K562 (cell line): Measurements from ENCODE around the gene DNAJB2. TPM values are rescaled to one million over a fixed set of nuclear protein-coding genes. Genes with fewer than 3 reads are reported as not detected.

Source experiments
- CREM ChIP-seq: IDR thresholded peaks from 2 replicates; pipeline ENCODE4 v1.6.1; 2014; ENCODE audit warnings: antibody characterized with exemption, low read depth
- CXXC5 ChIP-seq: fragments of 250-450 bp; sonication (Bioruptor Pico); IDR thresholded peaks from 2 replicates; pipeline ENCODE4 v1.8.0; 2022; ENCODE audit warnings: inconsistent platforms, mild to moderate bottlenecking, moderate library complexity
- ETS1 ChIP-seq: conservative IDR thresholded peaks from 2 replicates; pipeline ENCODE4 v1.6.1; 2011; ENCODE audit warnings: low read depth, mild to moderate bottlenecking, low read length; ENCODE audit not compliant: control insufficient read depth
- GTF2B ChIP-seq: IDR thresholded peaks from 2 replicates; pipeline ENCODE4 v1.6.1; 2011; ENCODE audit not compliant: insufficient read length; ENCODE audit errors: extremely low read depth
- HMG20B ChIP-seq: fragments of 250-450 bp; sonication (Bioruptor Pico); IDR thresholded peaks from 2 replicates; pipeline ENCODE4 v1.5.0; 2021; ENCODE audit warnings: mild to moderate bottlenecking
- MAZ ChIP-seq, 2 experiments: fragments of 450-650 bp in 1 of 2; sonication (generic) in 1 of 2; formaldehyde crosslinking; IDR thresholded peaks in 1 of 2; conservative IDR thresholded peaks in 1 of 2; 2 replicates each; pipeline versions ENCODE4 v1.4.0 to v1.5.0; 2020; ENCODE audit warnings: mild to moderate bottlenecking in 1 of 2, missing genetic modification reagents in 1 of 2
- MTA1 ChIP-seq: fragments of 450-650 bp; IDR thresholded peaks from 2 replicates; pipeline ENCODE4 v1.6.1; 2017; ENCODE audit warnings: borderline replicate concordance
- NCOA6 ChIP-seq: fragments of 450-650 bp; IDR thresholded peaks from 2 replicates; pipeline ENCODE4 v1.6.1; 2017; ENCODE audit warnings: mild to moderate bottlenecking
- SMAD2 ChIP-seq: fragments of 150-350 bp; IDR thresholded peaks from 2 replicates; pipeline ENCODE4 v1.6.1; 2014; ENCODE audit warnings: low read depth, mild to moderate bottlenecking, low read length
- SMARCA4 ChIP-seq: fragments of 450-650 bp; IDR thresholded peaks from 2 replicates; pipeline ENCODE4 v1.6.1; 2016
- SRF ChIP-seq, 2 experiments: fragments of 250-450, 450-650 bp in 1 of 2; sonication (Bioruptor Pico) in 1 of 2; sonication (generic) in 1 of 2; formaldehyde crosslinking; IDR thresholded peaks; 2 replicates each; pipeline versions ENCODE4 v1.5.0 to v1.5.1; 2020 to 2022; ENCODE audit warnings: mild to moderate bottlenecking in 1 of 2, missing genetic modification reagents in 1 of 2
- SRSF1 ChIP-seq: fragments of 200-400 bp; formaldehyde crosslinking; IDR thresholded peaks from 2 replicates; pipeline ENCODE4 v1.6.1; 2017; ENCODE audit warnings: mild to moderate bottlenecking, low read depth, low read length, moderate library complexity
- STAT6 ChIP-seq: sonication (generic); formaldehyde crosslinking; IDR thresholded peaks from 2 replicates; pipeline ENCODE4 v1.8.1; 2023; ENCODE audit warnings: mild to moderate bottlenecking, missing genetic modification reagents
- TAF9B ChIP-seq: fragments of 450-650 bp; IDR thresholded peaks from 2 replicates; pipeline ENCODE4 v1.6.1; 2018; ENCODE audit warnings: mild to moderate bottlenecking; ENCODE audit not compliant: partially characterized antibody
- TCFL5 ChIP-seq: fragments of 250-450 bp; sonication (Bioruptor Pico); conservative IDR thresholded peaks from 2 replicates; pipeline ENCODE4 v1.6.1; 2021; ENCODE audit warnings: mild to moderate bottlenecking, moderate library complexity, matching md5 sums
- TEAD1 ChIP-seq, 2 experiments: fragments of 450-650 bp in 1 of 2; sonication (generic) in 1 of 2; formaldehyde crosslinking; IDR thresholded peaks; 2 replicates each; pipeline versions ENCODE4 v1.4.0 to v1.8.0; 2020 to 2022; ENCODE audit warnings: mild to moderate bottlenecking in 2 of 2, missing genetic modification reagents in 1 of 2
- VEZF1 ChIP-seq: fragments of 200-800 bp; sonication (Bioruptor generic); IDR thresholded peaks from 2 replicates; pipeline ENCODE4 v1.6.1; 2017; ENCODE audit warnings: missing genetic modification characterization, missing compliant biosample characterization
- ZNF280A ChIP-seq: fragments of 450-650 bp; IDR thresholded peaks from 2 replicates; pipeline ENCODE4 v1.6.1; 2018; ENCODE audit warnings: mild to moderate bottlenecking, low read depth; ENCODE audit not compliant: partially characterized antibody
- ZNF707 ChIP-seq: fragments of 250-450 bp; sonication (Bioruptor Pico); conservative IDR thresholded peaks from 2 replicates; pipeline ENCODE4 v1.8.0; 2022; ENCODE audit warnings: inconsistent platforms, mild to moderate bottlenecking, moderate library complexity
- polyA plus RNA-seq, 8 experiments: library from polyadenylated mRNA; depleted of rRNA in 4 of 8; stranded (reverse) in 5 of 8; unstranded in 3 of 8; fragments of >200 nt; fragmentation: Nextera tagmentation in 2 of 8; fragmentation: Illumina TruSeq in 1 of 8; extraction: Ambion mirVana in 2 of 8; extraction: Trizol in 1 of 8; gene quantifications; 2 replicates each; pipeline versions ENCODE4 v1.2.1 to v1.2.3, GENCODE V29; 2011 to 2014; ENCODE audit warnings: inconsistent platforms in 1 of 8, missing spikeins in 1 of 8
- total RNA-seq, 7 experiments: library from RNA; depleted of rRNA in 6 of 7; stranded (reverse); fragments of >200 nt in 6 of 7; fragmentation: Illumina TruSeq in 2 of 7; extraction: Trizol in 2 of 7; gene quantifications; 2 replicates each; pipeline versions ENCODE4 v1.2.1 to v1.2.3, GENCODE V29; 2011 to 2021; ENCODE audit warnings: low replicate concordance in 1 of 7

Gene DNAJB2
- total and polyA plus RNA-seq, 9 of the 15 experiments (the other 6 are each of a cell fraction or from before 2014, with no cell fraction given): 0.08 to 3.0 (median 2.2) TPM; not detected in 1

GRCh38 chr2:219308142-219309101 lies 29.3 kb downstream of the DNAJB2 start (continued):
- TF ChIP-seq ETS1 (no peak), NCOA6 (peak; percentile 72), HMG20B (CRISPR knock-in tag) (no peak), TAF9B (no peak), MTA1 (no peak), ZNF280A (no peak), CXXC5 (CRISPR knock-in tag) (peak; percentile 48; the same call in 1 of the 2 replicates), SRF (CRISPR knock-in tag; IDR thresholded peaks at IDR 0.05) (peak in 1 of 2 experiments; percentile 81; a peak in 2 of 4 replicates), SMARCA4 (peak; percentile 65; the same call in 1 of the 2 replicates), GTF2B (no peak), MAZ (CRISPR knock-in tag; conservative IDR thresholded peaks at IDR 0.05 in 1 of 2, IDR thresholded peaks at IDR 0.05 in 1 of 2) (peak; percentile 45 to 82; a peak in 3 of 4 replicates), ZNF707 (CRISPR knock-in tag) (no peak), TCFL5 (CRISPR knock-in tag) (no peak), CREM (peak; percentile 60; the same call in 1 of the 2 replicates), SMAD2 (no peak), TEAD1 (CRISPR knock-in tag; IDR thresholded peaks at IDR 0.05) (no peak), SRSF1 (no peak), STAT6 (no peak), VEZF1 (peak; percentile 59)
